Chondrocyte (in vitro differentiated cells): ENCODE measurements around the gene CPN2. TPM values are rescaled to one million over a fixed set of nuclear protein-coding genes. Genes with fewer than 3 reads are reported as not detected.

ENCODE experiments used
- DNase-seq: peaks from one replicate; pipeline ENCODE4 v3.0.0; 2021; ENCODE audit warnings: mixed read lengths, low spot score
- H3K27ac Mint-ChIP-seq: one replicate; pipeline ENCODE4 v1.8.0; 2021; ENCODE audit warnings: mild to moderate bottlenecking, moderate library complexity, mixed read lengths; ENCODE audit not compliant: unreplicated experiment
- H3K27me3 Mint-ChIP-seq: 2 replicates; pipeline ENCODE4 v1.8.0; 2021; ENCODE audit warnings: low read depth, mixed read lengths
- H3K36me3 Mint-ChIP-seq: 2 replicates; pipeline ENCODE4 v1.8.0; 2021; ENCODE audit warnings: low read depth, mixed read lengths
- H3K4me1 Mint-ChIP-seq: 2 replicates; pipeline ENCODE4 v1.8.0; 2021; ENCODE audit warnings: low read depth, mild to moderate bottlenecking, mixed read lengths
- H3K4me3 Mint-ChIP-seq: one replicate; pipeline ENCODE4 v1.8.0; 2021; ENCODE audit warnings: mild to moderate bottlenecking, moderate library complexity, mixed read lengths; ENCODE audit not compliant: unreplicated experiment
- H3K9me3 Mint-ChIP-seq: 2 replicates; pipeline ENCODE4 v1.8.0; 2021; ENCODE audit warnings: low read depth, mixed read lengths
- CTCF ChIP-seq: fragments of 200-600 bp; sonication (generic); IDR thresholded peaks from 2 replicates; pipeline ENCODE4 v1.5.0; 2021; ENCODE audit warnings: antibody characterized with exemption, mild to moderate bottlenecking, moderate library complexity
- total RNA-seq: library from RNA; stranded (reverse); gene quantifications from 3 replicates; pipeline ENCODE4 v1.2.1, GENCODE V29; 2021

CPN2 gene
- total RNA-seq, 1 donor from 2014 or later = not detected

GRCh38 chr3:194384569-194385001, 33.5 kb upstream of the CPN2 start:
- Mint-ChIP-seq H3K36me3 (no peaks in the 10 kb centered on the region), H3K4me3 (no peak overlapping the region), H3K27me3 (peaks cover 40% of the 10 kb centered on the region), H3K4me1 (peaks cover 3% of the 10 kb centered on the region), H3K27ac (no peak overlapping the region), H3K9me3 (peaks cover 3% of the 10 kb centered on the region)
- no peak for DNase-seq
- TF ChIP-seq CTCF = no peak

GRCh38 chr3:194384156-194384555, 33.0 kb upstream of the CPN2 start:
- Mint-ChIP-seq H3K9me3 (no peaks in the 10 kb centered on the region), H3K27ac (no peak overlapping the region), H3K4me3 (no peak overlapping the region), H3K36me3 (no peaks in the 10 kb centered on the region), H3K27me3 (peaks cover 37% of the 10 kb centered on the region), H3K4me1 (peaks cover 3% of the 10 kb centered on the region)
- TF ChIP-seq CTCF = no peak
- DNase-seq = no peak

GRCh38 chr3:194383276-194383940, 32.3 kb upstream of the CPN2 start:
- no peaks in the 10 kb centered on the region for H3K36me3 Mint-ChIP-seq
- no peaks in the 10 kb centered on the region for H3K9me3 Mint-ChIP-seq
- H3K4me3 Mint-ChIP-seq = no peak overlapping the region
- H3K27me3 Mint-ChIP-seq = peaks cover 40% of the 10 kb centered on the region
- DNase-seq = no peak
- no peak for TF ChIP-seq CTCF
- peaks cover 3% of the 10 kb centered on the region for H3K4me1 Mint-ChIP-seq
- no peak overlapping the region for H3K27ac Mint-ChIP-seq

- DNase-seq = no peak
Observed at GRCh38 chr3:194382892-194383223, 31.7 kb upstream of the CPN2 start.

GRCh38 chr3:194382196-194382891, 31.2 kb upstream of the CPN2 start:
- no peak for DNase-seq
- no peaks in the 10 kb centered on the region for H3K9me3 Mint-ChIP-seq
- no peak overlapping the region for H3K27ac Mint-ChIP-seq
- no peak for TF ChIP-seq CTCF
- no peak overlapping the region for H3K4me3 Mint-ChIP-seq
- peaks cover 3% of the 10 kb centered on the region for H3K4me1 Mint-ChIP-seq
- H3K27me3 Mint-ChIP-seq = peaks cover 40% of the 10 kb centered on the region
- no peaks in the 10 kb centered on the region for H3K36me3 Mint-ChIP-seq

More at GRCh38 chr3:194382892-194383223, 31.7 kb upstream of the CPN2 start:
- no peaks in the 10 kb centered on the region for H3K9me3 Mint-ChIP-seq
- H3K27me3 Mint-ChIP-seq = peaks cover 40% of the 10 kb centered on the region
- H3K27ac Mint-ChIP-seq = no peak overlapping the region
- H3K36me3 Mint-ChIP-seq = no peaks in the 10 kb centered on the region
- H3K4me1 Mint-ChIP-seq = peaks cover 3% of the 10 kb centered on the region
- no peak overlapping the region for H3K4me3 Mint-ChIP-seq
- no peak for TF ChIP-seq CTCF
